ENCODE measurements around the gene MRPL16.
"Not testable (repeated sequence)": the region's sequence is repeated elsewhere in the genome, so short reads cannot be mapped to it uniquely, and the experiment has no call there.

MRPL16 gene

DNA sequence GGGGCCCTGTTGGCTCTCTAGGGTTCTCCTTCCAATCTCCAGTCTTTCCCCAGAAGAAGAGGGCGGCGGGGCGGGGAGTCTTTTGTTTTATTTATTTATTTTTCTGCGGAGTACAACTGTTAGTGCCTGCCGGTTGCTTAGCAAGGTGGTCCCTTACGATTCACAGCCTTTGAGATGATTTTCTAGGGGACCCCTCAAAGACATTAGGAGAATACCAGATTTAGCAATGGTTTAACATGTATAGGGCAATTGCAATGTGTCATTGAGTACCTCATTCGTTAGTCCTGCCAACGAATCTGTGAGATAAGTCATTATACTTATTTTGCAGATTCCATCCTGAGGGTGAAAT is 307 bp upstream of the MRPL16 start:
- no peak for DNase-seq (ENCODE audit: low read depth)

DNA sequence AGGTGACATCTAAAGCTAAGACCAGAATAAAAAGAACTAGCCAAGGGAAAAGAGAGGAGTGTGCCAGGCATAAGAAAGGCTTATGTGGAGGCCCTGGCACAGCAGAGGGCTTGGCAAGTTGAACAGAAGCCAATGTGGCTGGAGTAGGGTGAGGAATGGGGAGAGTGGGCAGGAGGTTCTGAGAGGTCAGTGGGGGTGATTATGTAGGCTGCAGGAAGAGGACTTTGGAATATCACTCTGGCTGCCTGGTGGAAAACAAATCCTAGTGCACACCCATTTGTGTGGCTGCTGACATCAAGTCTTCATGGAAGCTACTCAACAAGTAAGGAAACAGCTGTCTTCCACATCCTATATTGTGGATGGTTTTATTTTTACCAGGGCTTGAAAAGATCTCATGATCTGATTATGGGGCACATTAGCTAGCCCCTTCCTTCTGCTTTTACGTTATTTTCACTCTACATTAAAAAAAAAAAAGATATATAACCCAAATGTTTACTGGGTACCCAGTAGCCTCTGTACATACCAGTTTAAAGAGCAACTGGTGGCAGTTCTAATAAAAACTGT is 3.4 kb downstream of the MRPL16 start:
- no peak for DNase-seq (ENCODE audit: low read depth)

DNA sequence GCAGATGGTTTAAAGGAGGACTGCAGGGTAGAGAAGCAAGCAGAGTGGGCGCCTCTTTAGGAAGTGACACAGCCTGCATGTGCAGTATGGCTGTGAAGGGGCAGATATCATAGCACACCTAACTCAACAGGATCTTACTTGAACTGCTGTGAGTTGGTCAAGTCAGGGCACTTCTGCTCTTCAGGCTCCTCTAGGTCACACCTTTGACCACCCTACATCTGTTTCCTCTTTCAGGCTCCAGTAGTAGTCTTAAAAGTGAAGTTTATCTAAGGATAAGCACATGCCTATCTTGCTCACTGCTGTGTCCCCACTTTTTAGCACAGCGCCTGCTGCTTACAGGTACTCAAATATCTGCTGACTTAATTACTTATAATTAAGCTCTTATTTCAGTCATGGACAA is 6.5 kb downstream of the MRPL16 start:
- no peak for DNase-seq (ENCODE audit: low read depth)

DNA sequence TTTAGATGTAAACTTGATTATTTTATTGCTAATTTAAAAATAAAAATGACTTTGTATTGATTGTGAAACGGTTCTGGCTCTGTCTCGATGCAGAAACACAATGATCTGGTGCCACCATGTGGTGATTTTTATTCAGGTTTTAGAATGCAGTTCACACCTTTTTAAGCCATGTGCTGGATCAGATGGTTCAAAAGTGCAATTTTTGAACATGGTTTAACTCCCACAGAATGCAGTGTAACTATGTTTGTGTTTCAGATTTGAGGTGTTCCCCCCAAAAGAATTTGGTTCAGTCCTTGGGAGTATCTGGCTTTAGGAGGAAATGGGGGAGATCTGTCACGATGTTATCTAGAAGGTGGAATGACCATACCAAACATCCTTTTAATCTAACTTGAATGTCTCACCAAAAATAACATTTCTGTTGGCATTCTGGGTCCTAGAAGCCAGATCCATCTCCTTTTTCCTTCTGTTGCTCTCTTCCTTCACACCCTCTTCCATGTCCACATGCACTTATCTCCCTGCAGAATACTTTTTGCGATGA is 7.9 kb downstream of the MRPL16 start:
- peak; percentile 38 for DNase-seq (ENCODE audit: low read depth)

DNA sequence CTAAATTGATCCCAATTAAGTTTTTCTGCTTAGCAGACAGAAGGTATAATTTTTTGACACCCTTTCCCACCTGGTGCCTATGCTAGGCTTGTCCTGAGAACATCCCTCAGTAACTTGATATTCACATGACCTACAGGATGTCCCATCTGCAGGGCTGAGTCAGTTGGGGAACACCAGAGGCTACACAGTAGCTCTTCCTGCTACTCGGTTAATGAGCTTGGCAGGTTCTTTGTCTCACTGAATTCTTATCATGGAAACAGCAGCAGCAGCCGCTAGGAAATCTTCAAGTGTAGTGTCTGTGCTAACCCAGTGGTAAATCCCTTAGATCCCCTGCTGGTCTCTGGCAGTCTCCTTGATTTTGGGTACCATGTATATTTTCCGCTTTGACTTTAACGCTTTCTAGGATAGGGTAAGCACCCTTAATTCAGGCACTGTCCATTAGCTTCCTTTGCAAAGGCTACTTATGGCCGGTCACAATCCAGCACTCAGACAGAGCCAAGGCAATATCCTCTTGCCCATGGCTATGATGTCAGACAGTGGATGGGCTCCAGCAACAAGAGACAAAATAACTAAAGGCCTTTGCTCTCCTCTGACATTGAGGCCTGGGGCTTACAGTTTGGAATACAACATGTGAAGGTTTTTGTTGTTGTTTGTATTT is 8.5 kb downstream of the MRPL16 start:
- DNase-seq (ENCODE audit: low read depth) = no peak

DNA sequence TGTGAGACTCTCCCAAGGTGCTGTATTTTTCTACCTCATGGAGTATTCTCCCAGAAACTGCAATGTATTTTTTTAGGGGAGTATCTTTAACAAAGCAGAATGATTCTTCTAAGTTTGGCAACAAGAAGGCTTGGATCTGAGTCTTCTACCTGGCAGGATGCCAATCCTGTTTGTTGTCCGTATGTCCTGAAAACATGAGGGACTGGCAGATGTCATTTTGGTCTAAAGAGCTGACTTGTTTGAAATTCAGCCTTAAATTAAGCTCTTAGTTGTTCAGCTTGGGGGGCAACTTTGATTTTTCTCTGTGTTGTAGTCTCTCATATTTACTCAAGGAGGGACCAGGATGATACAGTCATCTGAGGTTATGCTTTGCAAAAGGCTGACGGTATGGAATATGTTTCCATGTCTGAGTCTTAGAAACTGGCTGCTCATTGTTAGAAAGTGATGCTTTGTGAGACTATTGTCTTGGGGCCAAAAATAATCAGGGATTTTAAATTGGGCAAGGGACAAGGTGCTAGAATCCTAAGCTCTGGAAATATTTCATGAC is 9.3 kb downstream of the MRPL16 start:
- no peak for DNase-seq (ENCODE audit: low read depth)

DNA sequence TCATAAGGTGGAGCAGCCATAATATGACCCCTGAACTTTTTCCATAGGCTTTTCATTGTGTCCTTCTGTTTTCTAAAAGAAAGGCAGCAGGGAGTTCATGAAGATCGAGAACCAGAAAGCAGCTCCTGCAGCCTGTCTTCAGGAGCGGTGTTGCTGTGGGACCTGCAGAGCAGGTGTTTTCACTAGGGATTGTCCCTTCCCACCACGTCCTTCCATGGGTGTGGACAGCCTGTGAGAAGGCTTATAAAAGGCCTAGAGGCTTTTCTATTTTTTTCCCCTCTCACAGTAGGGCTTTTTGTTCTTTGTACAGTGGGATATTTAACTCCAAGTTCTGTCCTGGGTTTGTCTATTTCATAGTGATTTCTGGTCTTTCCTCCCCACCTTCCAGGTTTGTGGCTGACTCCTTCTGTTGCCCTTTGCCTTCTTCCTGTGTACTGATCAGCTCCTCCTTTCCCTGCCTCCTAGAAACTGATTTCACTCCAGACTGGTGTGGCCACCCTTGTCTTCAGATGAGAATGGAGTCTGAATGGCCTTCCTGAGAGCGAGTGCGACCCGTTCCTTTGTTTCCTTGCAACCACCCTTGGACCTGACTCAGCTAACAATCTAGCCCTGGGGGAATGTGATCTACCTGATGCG is 10.1 kb downstream of the MRPL16 start:
- DNase-seq (ENCODE audit: low read depth) = no peak

DNA sequence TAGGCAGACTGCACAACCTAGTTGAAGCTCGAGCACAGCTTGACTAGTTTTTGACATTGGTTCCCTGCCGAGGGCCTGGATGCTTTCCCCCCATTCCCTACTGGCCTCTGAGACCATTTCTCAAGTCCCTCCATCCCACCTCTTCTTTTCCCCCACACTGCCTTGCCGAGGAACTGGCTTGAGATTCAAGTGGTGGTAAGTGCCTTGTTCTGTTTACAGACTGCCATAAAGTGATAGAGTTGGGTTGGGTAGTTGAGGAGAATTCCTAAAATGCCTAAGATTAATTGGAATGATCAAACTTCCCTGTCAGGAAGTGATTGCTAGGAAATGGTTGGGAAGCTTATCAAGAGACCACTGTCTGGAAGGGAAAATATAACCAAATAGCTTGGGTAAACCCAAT is 16.2 kb downstream of the MRPL16 start:
- DNase-seq (ENCODE audit: low read depth) = no peak

DNA sequence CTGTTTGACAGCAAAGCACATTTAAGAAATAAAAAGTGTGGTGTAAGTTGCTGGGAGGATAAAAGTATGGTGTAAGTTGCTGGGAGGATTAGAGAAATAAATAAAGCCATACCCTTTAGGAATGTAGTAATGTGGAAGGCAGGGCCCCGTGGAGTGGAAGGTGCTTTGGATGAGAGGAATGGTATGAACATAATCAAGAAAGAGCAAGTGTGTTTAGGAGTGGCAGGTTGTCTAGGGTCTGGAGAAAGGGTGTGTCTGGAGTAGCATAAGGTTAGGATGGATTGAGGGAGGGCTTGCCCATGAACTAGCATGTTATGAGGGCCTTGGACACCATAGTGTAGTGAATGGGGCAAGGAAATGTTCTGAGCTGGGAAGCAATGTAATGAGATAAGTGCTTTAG is 18.1 kb downstream of the MRPL16 start:
- no peak for DNase-seq (ENCODE audit: low read depth)

GRCh38 chr11:59791639-59792038 is 18.9 kb downstream of the MRPL16 start:
- no peak for DNase-seq (ENCODE audit: low read depth)

- no peak for DNase-seq (ENCODE audit: low read depth)
These were observed 22.8 kb downstream of the MRPL16 start for GRCh38 chr11:59787816-59788215.

- DNase-seq (ENCODE audit: low read depth) = no peak
These were observed 23.4 kb downstream of the MRPL16 start for GRCh38 chr11:59787255-59787588.

- DNase-seq (ENCODE audit: low read depth) = no peak
These were observed 24.8 kb downstream of the MRPL16 start for GRCh38 chr11:59785818-59786217.

GRCh38 chr11:59784441-59784840 is 26.1 kb downstream of the MRPL16 start:
- not testable (repeated sequence) for DNase-seq (ENCODE audit: low read depth)

DNA sequence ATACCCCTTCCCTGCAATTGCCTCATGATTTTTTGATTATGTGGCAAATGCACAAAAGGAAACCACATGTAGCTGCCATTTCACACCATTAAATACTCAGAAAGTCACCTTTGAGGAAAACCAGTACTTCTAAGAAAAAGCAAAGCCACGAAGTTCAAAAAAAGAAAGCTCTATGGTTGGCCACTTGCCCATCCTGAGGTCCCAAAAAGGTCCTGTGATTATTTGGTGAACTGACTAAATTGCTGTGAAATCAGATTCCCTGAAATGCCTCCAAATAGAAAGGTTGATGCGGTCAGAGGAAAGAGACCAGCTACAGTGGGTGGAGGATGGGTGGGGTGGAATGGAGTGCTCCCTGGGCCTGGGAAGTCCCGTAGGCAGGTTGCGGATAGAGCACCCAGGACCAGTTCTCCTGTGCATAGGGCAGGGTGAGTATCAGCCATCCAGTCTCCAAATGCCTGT is 26.9 kb downstream of the MRPL16 start:
- DNase-seq (ENCODE audit: low read depth) = no peak

- DNase-seq (ENCODE audit: low read depth) = no peak
These were observed 28.5 kb downstream of the MRPL16 start for GRCh38 chr11:59782080-59782479.

DNA sequence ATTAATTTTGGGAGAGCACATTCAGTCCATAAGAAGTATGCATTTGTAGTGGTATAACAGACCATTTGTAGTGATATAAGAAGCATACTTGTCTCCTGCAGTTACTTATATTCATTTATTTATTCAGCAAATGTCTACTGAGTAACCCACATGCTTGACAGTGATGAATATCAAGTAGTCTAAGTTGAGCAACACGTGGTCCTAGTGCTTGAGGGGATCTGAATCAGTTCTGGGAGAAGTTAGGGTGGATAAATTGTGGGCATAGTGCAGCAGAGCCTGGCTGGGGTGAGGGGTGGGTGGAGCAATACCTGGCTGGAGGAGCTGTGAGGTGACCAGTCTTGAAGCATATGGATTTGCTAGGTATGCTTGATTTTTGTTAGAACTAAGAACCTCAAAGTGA is 31.1 kb downstream of the MRPL16 start:
- no peak for DNase-seq (ENCODE audit: low read depth)

DNA sequence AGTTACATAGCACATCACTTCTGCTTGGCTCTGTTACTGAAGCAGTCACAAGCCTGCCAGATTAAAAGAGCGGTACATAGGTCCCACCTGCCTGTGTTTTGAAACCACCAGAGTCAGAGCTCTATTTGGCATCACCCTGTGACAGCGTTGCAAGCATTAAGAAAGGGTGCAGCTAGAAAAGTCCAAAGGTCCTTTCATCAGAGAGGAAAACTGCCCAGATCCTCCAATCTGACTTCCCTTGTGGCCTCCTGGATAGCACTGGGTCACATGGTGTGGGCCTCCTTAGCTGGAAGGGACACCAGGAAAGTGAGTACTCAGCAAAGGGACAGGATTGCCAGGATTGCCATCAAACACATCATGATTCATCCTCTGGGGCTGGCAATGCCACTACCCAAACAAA is 32.5 kb downstream of the MRPL16 start:
- no peak for DNase-seq (ENCODE audit: low read depth)

DNA sequence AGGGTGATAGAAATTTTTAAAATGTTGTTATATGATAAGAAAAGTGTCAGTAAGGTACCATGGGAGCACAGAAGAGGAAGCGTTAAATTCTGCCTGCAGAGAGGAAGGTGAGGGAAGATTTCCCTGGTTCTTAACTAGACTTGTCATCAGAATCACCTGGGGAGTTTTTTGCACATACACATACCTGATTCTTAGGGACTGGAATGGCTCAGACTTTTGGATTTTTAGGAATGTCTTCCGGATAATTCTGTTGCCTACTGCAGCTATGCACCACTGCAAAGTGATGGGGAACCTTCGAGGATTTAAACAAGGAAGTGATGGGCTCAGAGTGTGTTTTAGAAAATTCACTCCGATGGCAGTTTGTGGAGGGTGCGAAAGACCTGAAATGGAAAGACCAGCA is 33.5 kb downstream of the MRPL16 start:
- no peak for DNase-seq (ENCODE audit: low read depth)

GRCh38 chr11:59776210-59777066 is 34.1 kb downstream of the MRPL16 start:
- peak; percentile 73 for DNase-seq (ENCODE audit: low read depth)

GRCh38 chr11:59773083-59773440 is 37.5 kb downstream of the MRPL16 start:
- no peak for DNase-seq (ENCODE audit: low read depth)

DNA sequence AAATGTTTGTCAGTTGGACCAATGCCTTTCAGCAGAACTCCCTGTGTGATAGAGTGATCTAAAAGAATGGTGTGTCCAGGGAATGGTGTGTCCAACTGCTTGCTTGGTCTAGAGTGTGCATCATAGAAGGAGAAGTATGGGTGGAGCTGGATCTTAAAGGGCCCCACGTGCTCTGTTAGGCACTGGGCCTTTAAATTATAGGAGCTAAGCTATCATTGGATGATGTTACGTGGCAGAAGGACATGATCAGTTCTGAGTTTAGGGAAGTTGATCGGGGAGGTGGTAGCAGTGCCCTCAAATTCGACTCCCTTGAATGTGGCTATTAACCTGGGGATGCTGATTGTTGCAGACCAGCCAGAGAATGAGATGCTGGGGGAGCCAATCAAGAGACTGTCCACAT is 39.0 kb downstream of the MRPL16 start:
- no peak for DNase-seq (ENCODE audit: low read depth)

- DNase-seq (ENCODE audit: low read depth) = no peak
These were observed 39.7 kb downstream of the MRPL16 start for GRCh38 chr11:59770869-59771268.
